ENCODE data around the gene TRIO.

Gene TRIO

GRCh38 chr5:14254686-14255085 lies 111.5 kb downstream of the TRIO start:
- peaks cover 54 to 90% (median 72%) of the 10 kb centered on the region in 11 experiments for H4K20me1 ChIP-seq
- 0 out of 20 replicates have a peak overlapping the region, but pooled peaks of 1 of the 10 experiments have one; percentile 1 for H3K4me3 ChIP-seq
- H3K9me3 ChIP-seq (replicated peaks in 1 of 11) = peaks cover 40 to 55% (median 49%) of the 10 kb centered on the region in 11 experiments
- no peak overlapping the region for H3K9ac ChIP-seq
- no peak overlapping the region for H3K4me2 ChIP-seq
- H3K4me1 ChIP-seq = peaks cover 39 to 69% (median 64%) of the 10 kb centered on the region in 10 experiments
- H3K27me3 ChIP-seq = no peaks in the 10 kb centered on the region
- peaks cover 29 to 51% (median 39%) of the 10 kb centered on the region in 11 experiments for H3K36me3 ChIP-seq
- no peak for TF ChIP-seq Cebpa-rat (IDR thresholded peaks at IDR 0.05)
- H3K27ac ChIP-seq = no peak overlapping the region

GRCh38 chr5:14256026-14256690 lies 113.0 kb downstream of the TRIO start:
- H3K9me3 ChIP-seq (replicated peaks in 1 of 11) = peaks cover 40 to 55% (median 49%) of the 10 kb centered on the region in 11 experiments
- peaks cover 45 to 90% (median 72%) of the 10 kb centered on the region in 11 experiments for H4K20me1 ChIP-seq
- no peak overlapping the region for H3K4me3 ChIP-seq
- peaks cover 29 to 51% (median 39%) of the 10 kb centered on the region in 11 experiments for H3K36me3 ChIP-seq
- no peak for TF ChIP-seq Cebpa-rat (IDR thresholded peaks at IDR 0.05)
- H3K27me3 ChIP-seq = no peaks in the 10 kb centered on the region
- no peak overlapping the region for H3K27ac ChIP-seq
- no peak overlapping the region for H3K9ac ChIP-seq
- peaks cover 31 to 69% (median 64%) of the 10 kb centered on the region in 10 experiments for H3K4me1 ChIP-seq
- 0 out of 22 replicates have a peak overlapping the region, but pooled peaks of 1 of the 11 experiments have one; percentile 80 for H3K4me2 ChIP-seq

GRCh38 chr5:14256756-14257393 lies 113.7 kb downstream of the TRIO start:
- Histone ChIP-seq H3K9ac (no peak overlapping the region), H3K27me3 (no peaks in the 10 kb centered on the region), H3K36me3 (peaks cover 29 to 51% (median 39%) of the 10 kb centered on the region in 11 experiments), H4K20me1 (peaks cover 45 to 90% (median 72%) of the 10 kb centered on the region in 11 experiments), H3K4me2 (peak overlapping the region in 6 of 11 experiments; percentile 4 to 80 (median 30); a peak in 13 of 22 replicates), H3K27ac (no peak overlapping the region), H3K9me3 (replicated peaks in 1 of 11) (peaks cover 40 to 53% (median 49%) of the 10 kb centered on the region in 11 experiments), H3K4me1 (peaks cover 33 to 69% (median 64%) of the 10 kb centered on the region in 10 experiments), H3K4me3 (no peak overlapping the region)
- no peak for TF ChIP-seq Cebpa-rat (IDR thresholded peaks at IDR 0.05)

GRCh38 chr5:14257995-14258403 lies 114.9 kb downstream of the TRIO start:
- peak overlapping the region in 3 of 11 experiments; percentile 8 to 31 (median 13); a peak in 1 of 22 replicates for H3K9ac ChIP-seq
- no peak for TF ChIP-seq Cebpa-rat (IDR thresholded peaks at IDR 0.05)
- peaks cover 25 to 43% (median 32%) of the 10 kb centered on the region in 11 experiments for H3K36me3 ChIP-seq
- H4K20me1 ChIP-seq = peaks cover 46 to 90% (median 72%) of the 10 kb centered on the region in 11 experiments
- H3K27ac ChIP-seq = 0 out of 22 replicates have a peak overlapping the region, but pooled peaks of 2 of the 11 experiments have one; percentile 13 to 19
- H3K4me1 ChIP-seq = peaks cover 35 to 69% (median 64%) of the 10 kb centered on the region in 10 experiments
- peaks cover 33 to 44% (median 41%) of the 10 kb centered on the region in 11 experiments for H3K9me3 ChIP-seq (replicated peaks in 1 of 11)
- H3K4me2 ChIP-seq = peak overlapping the region; percentile 47 to 88 (median 72)
- no peaks in the 10 kb centered on the region for H3K27me3 ChIP-seq
- H3K4me3 ChIP-seq = no peak overlapping the region

GRCh38 chr5:14258840-14259239 lies 115.7 kb downstream of the TRIO start:
- no peak for TF ChIP-seq Cebpa-rat (IDR thresholded peaks at IDR 0.05)
- H3K36me3 ChIP-seq = peaks cover 22 to 34% (median 25%) of the 10 kb centered on the region in 11 experiments; a peak in 21 of 22 replicates
- H3K4me2 ChIP-seq = peak overlapping the region; percentile 51 to 88 (median 72)
- H3K4me3 ChIP-seq = 0 out of 20 replicates have a peak overlapping the region, but pooled peaks of 1 of the 10 experiments have one; percentile 35
- peaks cover 25 to 36% (median 32%) of the 10 kb centered on the region in 11 experiments for H3K9me3 ChIP-seq (replicated peaks in 1 of 11)
- no peaks in the 10 kb centered on the region for H3K27me3 ChIP-seq
- H3K4me1 ChIP-seq = peaks cover 38 to 76% (median 72%) of the 10 kb centered on the region in 10 experiments
- H3K9ac ChIP-seq = peak overlapping the region in 7 of 11 experiments; percentile 8 to 54 (median 13); a peak in 8 of 22 replicates
- H3K27ac ChIP-seq = peak overlapping the region in 6 of 11 experiments; percentile 10 to 49 (median 17); a peak in 3 of 22 replicates
- peaks cover 55 to 93% (median 79%) of the 10 kb centered on the region in 11 experiments for H4K20me1 ChIP-seq

- TF ChIP-seq Cebpa-rat (IDR thresholded peaks at IDR 0.05) = no peak
- Histone ChIP-seq H4K20me1 (peaks cover 58 to 96% (median 87%) of the 10 kb centered on the region in 11 experiments), H3K36me3 (peaks cover 6 to 16% (median 9%) of the 10 kb centered on the region in 11 experiments; a peak in 20 of 22 replicates), H3K27ac (peak overlapping the region in 2 of 11 experiments; percentile 14 to 34; a peak in 4 of 22 replicates), H3K9me3 (replicated peaks in 1 of 11) (peaks cover 7 to 18% (median 14%) of the 10 kb centered on the region in 11 experiments), H3K27me3 (no peaks in the 10 kb centered on the region), H3K4me3 (no peak overlapping the region), H3K4me1 (peaks cover 49 to 94% (median 84%) of the 10 kb centered on the region in 10 experiments), H3K9ac (0 out of 22 replicates have a peak overlapping the region, but pooled peaks of 1 of the 11 experiments have one; percentile 14), H3K4me2 (peak overlapping the region; percentile 28 to 88 (median 63))
These were observed 117.5 kb downstream of the TRIO start for GRCh38 chr5:14260637-14261036.

GRCh38 chr5:14261235-14261634 lies 118.1 kb downstream of the TRIO start:
- Histone ChIP-seq H3K9me3 (replicated peaks in 1 of 11) (peaks cover under 1 to 12% (median 8%) of the 10 kb centered on the region in 11 experiments), H3K36me3 (peaks cover 0 to 10% (median 3%) of the 10 kb centered on the region in 11 experiments; a peak in 17 of 22 replicates), H3K4me3 (no peak overlapping the region), H3K4me2 (peak overlapping the region; percentile 28 to 88 (median 63)), H3K4me1 (peaks cover 49 to 100% (median 90%) of the 10 kb centered on the region in 10 experiments), H4K20me1 (peaks cover 64 to 98% (median 89%) of the 10 kb centered on the region in 11 experiments), H3K27ac (peak overlapping the region in 5 of 11 experiments; percentile 11 to 35 (median 20); a peak in 7 of 22 replicates), H3K9ac (peak overlapping the region in 4 of 11 experiments; percentile 5 to 18 (median 10); a peak in 3 of 22 replicates), H3K27me3 (no peaks in the 10 kb centered on the region)
- no peak for TF ChIP-seq Cebpa-rat (IDR thresholded peaks at IDR 0.05)

GRCh38 chr5:14261856-14262611 lies 118.9 kb downstream of the TRIO start:
- peaks cover 54 to 100% (median 91%) of the 10 kb centered on the region in 10 experiments for H3K4me1 ChIP-seq
- no peak overlapping the region for H3K9ac ChIP-seq
- TF ChIP-seq Cebpa-rat (IDR thresholded peaks at IDR 0.05) = no peak
- H3K4me3 ChIP-seq = no peak overlapping the region
- H3K4me2 ChIP-seq = peak overlapping the region in 9 of 11 experiments; percentile 1 to 88 (median 63); a peak in 12 of 22 replicates
- no peak overlapping the region; a peak in 1 of 22 replicates for H3K27ac ChIP-seq
- H3K27me3 ChIP-seq = no peaks in the 10 kb centered on the region
- peaks cover 0 to 4% (median under 1%) of the 10 kb centered on the region in 11 experiments; a peak in 10 of 22 replicates for H3K9me3 ChIP-seq (replicated peaks in 1 of 11)
- H4K20me1 ChIP-seq = peaks cover 66 to 98% (median 88%) of the 10 kb centered on the region in 11 experiments
- H3K36me3 ChIP-seq = peaks cover 0 to 2% (median 0%) of the 10 kb centered on the region in 11 experiments; a peak in 1 of 22 replicates

Measured in BLaER1 treated with 17β-estradiol and CSF1 and Interleukin-3, amounts not matched to agents 10 nM and 100 nM (cell line).